ENCODE data around the gene PRDM8. TPM values are rescaled to one million over a fixed set of nuclear protein-coding genes. Genes with fewer than 3 reads are reported as not detected.

Gene PRDM8
- total and polyA plus RNA-seq, 2 of the 8 experiments (the other 6 are each of a cell fraction or from before 2014, with no cell fraction given) = not detected

DNA sequence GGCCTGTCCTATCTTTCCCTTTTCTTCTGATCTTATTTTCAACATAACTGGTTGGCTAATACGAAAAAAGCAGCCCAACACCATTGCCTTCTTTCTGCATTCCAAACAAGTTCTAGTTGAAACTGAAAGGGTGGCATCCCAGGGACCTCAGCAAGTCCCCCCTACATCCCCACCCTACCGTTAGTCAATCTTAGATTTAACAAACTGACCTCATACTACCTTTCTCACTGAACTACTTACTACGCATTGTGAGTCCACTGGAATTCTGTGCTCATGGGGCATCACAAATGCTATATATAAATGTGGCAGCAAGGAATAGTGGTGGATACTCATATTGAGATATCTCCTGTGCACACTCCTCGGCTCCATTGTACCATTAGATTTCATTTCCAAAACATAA lies 36.1 kb downstream of the PRDM8 start (continued):
- TF ChIP-seq YY1 (IDR thresholded peaks at IDR 0.05; ENCODE audit: low read depth, low read length) (no peak), SIN3A (conservative IDR thresholded peaks at IDR 0.05 in 1 of 2, IDR thresholded peaks at IDR 0.05 in 1 of 2; ENCODE audit: low read depth in 1 of 2, low read length in 2 of 2) (no peak)

All from H1 (cell line).